HepG2 (cell line): ENCODE measurements around the gene DHCR7. TPM values are rescaled to one million over a fixed set of nuclear protein-coding genes. Genes with fewer than 3 reads are reported as not detected.

Source experiments
- ATAC-seq: fragments of 200-7000 bp; cut with Tn5 transposase; 3 replicates; pipeline ENCODE4 v1.9.1; 2020; ENCODE audit warnings: mild to moderate bottlenecking, moderate library complexity
- BruUV-seq: library from RNA; stranded (reverse); fragments of 400-500 nt; replicated peaks from 2 replicates; lab custom pipeline; 2021; lab: Mats Ljungman, UMichigan
- CTCF ChIA-PET: fragments of 300-600 bp; formaldehyde crosslinking; extraction: SDS; loops from one replicate; lab custom pipeline; 2021; ENCODE audit warnings: low total read pairs, inconsistent platforms, low intra/inter-chr PET ratio; lab: Yijun Ruan, JAX
- POLR2A ChIA-PET: fragments of 350-600 bp; sonication (Branson Sonifier 250); formaldehyde crosslinking; loops from one replicate; lab custom pipeline; 2020; ENCODE audit warnings: antibody characterized with exemption, inconsistent platforms; lab: Yijun Ruan, JAX
- DNase-seq: peaks from one replicate; pipeline ENCODE4 v3.0.0-alpha.2; 2015; ENCODE audit warnings: low spot score
- FAIRE-seq: peaks from 3 replicates; lab custom pipeline; 2011; peaks lifted over from hg19 to GRCh38; lab: Jason Lieb, UNC
- H2AFZ ChIP-seq: one replicate; pipeline ENCODE4 v1.6.1; 2011; ENCODE audit warnings: low read length, inconsistent platforms
- H3K27ac ChIP-seq: fragments of 300-600 bp; 3 replicates; pipeline ENCODE4 v1.8.0; 2011; ENCODE audit warnings: mixed run types, mild to moderate bottlenecking, mixed read lengths, low read length, inconsistent platforms; ENCODE audit not compliant: insufficient read depth; ENCODE audit errors: extremely low read length
- H3K27me3 ChIP-seq, 2 experiments: fragments of 200-600 bp in 1 of 2; 2 replicates in 1 of 2; 3 replicates in 1 of 2; pipeline versions ENCODE4 v1.6.0 to v1.8.0; 2011; ENCODE audit warnings: low read length in 2 of 2, mild to moderate bottlenecking in 2 of 2, moderate library complexity in 2 of 2, inconsistent platforms in 1 of 2; ENCODE audit not compliant: insufficient read depth in 2 of 2, control insufficient read depth in 1 of 2
- H3K36me3 ChIP-seq, 2 experiments: fragments of 200-600 bp in 1 of 2; replicated peaks in 1 of 2; 2 replicates in 1 of 2; 3 replicates in 1 of 2; pipeline versions ENCODE4 v1.5.1 to v1.8.0; 2011; ENCODE audit warnings: low read length in 2 of 2, inconsistent platforms in 1 of 2; ENCODE audit not compliant: insufficient read depth in 2 of 2, control insufficient read depth in 1 of 2
- H3K4me1 ChIP-seq: 2 replicates; pipeline ENCODE4 v1.5.1; 2012; ENCODE audit warnings: low read length, inconsistent platforms; ENCODE audit not compliant: insufficient read depth
- H3K4me2 ChIP-seq: 2 replicates; pipeline ENCODE4 v1.6.0; 2011; ENCODE audit warnings: low read depth, low read length, inconsistent platforms
- H3K4me3 ChIP-seq, 3 experiments: fragments of 200-600 bp in 1 of 3; sonication (generic), shearing (Covaris generic) in 1 of 3; replicated peaks in 1 of 3; 2 replicates each; pipeline ENCODE4 v1.5.1; 2011 to 2016; ENCODE audit warnings: low read length in 3 of 3, inconsistent platforms in 2 of 3, low read depth in 2 of 3, mild to moderate bottlenecking in 2 of 3, control low read depth in 1 of 3, mixed read lengths in 1 of 3; ENCODE audit not compliant: insufficient read depth in 1 of 3
- H3K79me2 ChIP-seq: one replicate; pipeline ENCODE4 v1.6.1; 2011; ENCODE audit warnings: low read length, inconsistent platforms; ENCODE audit not compliant: insufficient read depth
- H3K9ac ChIP-seq: 2 replicates; pipeline ENCODE4 v1.6.0; 2011; ENCODE audit warnings: mild to moderate bottlenecking, low read depth, low read length, inconsistent platforms; ENCODE audit not compliant: insufficient read depth
- H3K9me3 ChIP-seq: 2 replicates; pipeline ENCODE4 v1.5.1; 2012; ENCODE audit warnings: mild to moderate bottlenecking, low read length
- H4K20me1 ChIP-seq: 2 replicates; pipeline ENCODE4 v1.6.0; 2011; ENCODE audit warnings: inconsistent platforms, mild to moderate bottlenecking, low read length, moderate library complexity; ENCODE audit not compliant: insufficient read depth
- IRX3 ChIP-seq: sonication (generic); formaldehyde crosslinking; IDR thresholded peaks from 2 replicates; pipeline ENCODE4 v1.8.1; 2023; ENCODE audit warnings: mild to moderate bottlenecking, low read depth, missing genetic modification reagents, borderline replicate concordance
- ZFP62 ChIP-seq: sonication (generic); formaldehyde crosslinking; IDR thresholded peaks from 2 replicates; pipeline ENCODE4 v1.4.0; 2020; ENCODE audit warnings: missing genetic modification reagents
- ZNF138 ChIP-seq: sonication (generic); formaldehyde crosslinking; IDR thresholded peaks from 2 replicates; pipeline ENCODE4 v1.5.0; 2020; ENCODE audit warnings: mild to moderate bottlenecking, low read depth, missing genetic modification reagents
- ZNF616 ChIP-seq: sonication (generic); formaldehyde crosslinking; IDR thresholded peaks from 2 replicates; pipeline ENCODE4 v1.5.0; 2020; ENCODE audit warnings: low read depth, mild to moderate bottlenecking, missing genetic modification reagents
- ZNF891 ChIP-seq: sonication (generic); formaldehyde crosslinking; IDR thresholded peaks from 2 replicates; pipeline ENCODE4 v1.5.0; 2020; ENCODE audit warnings: mild to moderate bottlenecking, missing genetic modification reagents
- WGBS: methylation state at CpG from one replicate; pipeline ENCODE4 v1.1.6; 2017; ENCODE audit warnings: low lambda C conversion rate; 5-methylcytosine and 5-hydroxymethylcytosine counted together
- in situ Hi-C: cut with HindIII; loops from 2 replicates; pipeline ENCODE4 v1.10.0; 2017; ENCODE audit warnings: low pct_unique_long_range_greater_than_20kb; ENCODE audit not compliant: extremely low pct_ligation_motif_present
- intact Hi-C: fragments of 100-400 bp; cut with micrococcal nuclease; formaldehyde crosslinking; loops from one replicate; pipeline ENCODE4 v1.10.0; 2022; ENCODE audit not compliant: unreplicated experiment
- polyA plus RNA-seq, 8 experiments: library from polyadenylated mRNA; depleted of rRNA in 3 of 8; stranded (reverse) in 7 of 8; unstranded in 1 of 8; fragments of >200 nt; fragmentation: Illumina TruSeq in 4 of 8; extraction: Trizol in 4 of 8; gene quantifications; 2 replicates each; pipeline versions ENCODE4 v1.2.1 to v1.2.3, GENCODE V29; 2011 to 2016; ENCODE audit warnings: low read depth in 4 of 8, missing spikeins in 1 of 8, mixed read lengths in 1 of 8; ENCODE audit not compliant: insufficient read depth in 1 of 8
- total RNA-seq, 5 experiments: library from RNA; depleted of rRNA; stranded (reverse); fragments of >200 nt; fragmentation: Illumina TruSeq; extraction: Trizol; gene quantifications; 2 replicates each; pipeline ENCODE4 v1.2.3, GENCODE V29; 2016; ENCODE audit warnings: low read depth in 1 of 5
- TF ChIP-seq, protein P1 (sequence below): fragments of 450-650 bp; IDR thresholded peaks from 2 replicates; pipeline ENCODE4 v1.6.1; 2017
- TF ChIP-seq, protein P2 (sequence below): sonication (generic); formaldehyde crosslinking; IDR thresholded peaks from 2 replicates; pipeline ENCODE4 v1.8.0; 2022; ENCODE audit warnings: missing genetic modification reagents, low read depth, mild to moderate bottlenecking, borderline replicate concordance
- TF ChIP-seq, protein P3 (sequence below): IDR thresholded peaks from 2 replicates; pipeline ENCODE4 v1.6.1; 2012; ENCODE audit warnings: low read depth, low read length, improper control_type of control experiment
- TF ChIP-seq, protein P4 (sequence below): sonication (generic); formaldehyde crosslinking; IDR thresholded peaks from 2 replicates; pipeline ENCODE4 v1.5.0; 2020; ENCODE audit warnings: mild to moderate bottlenecking, missing genetic modification reagents

The DHCR7 gene
- total and polyA plus RNA-seq, 2 of the 13 experiments (the other 11 are each of a cell fraction or from before 2014, with no cell fraction given), result 96.0 to 143 TPM

DNA sequence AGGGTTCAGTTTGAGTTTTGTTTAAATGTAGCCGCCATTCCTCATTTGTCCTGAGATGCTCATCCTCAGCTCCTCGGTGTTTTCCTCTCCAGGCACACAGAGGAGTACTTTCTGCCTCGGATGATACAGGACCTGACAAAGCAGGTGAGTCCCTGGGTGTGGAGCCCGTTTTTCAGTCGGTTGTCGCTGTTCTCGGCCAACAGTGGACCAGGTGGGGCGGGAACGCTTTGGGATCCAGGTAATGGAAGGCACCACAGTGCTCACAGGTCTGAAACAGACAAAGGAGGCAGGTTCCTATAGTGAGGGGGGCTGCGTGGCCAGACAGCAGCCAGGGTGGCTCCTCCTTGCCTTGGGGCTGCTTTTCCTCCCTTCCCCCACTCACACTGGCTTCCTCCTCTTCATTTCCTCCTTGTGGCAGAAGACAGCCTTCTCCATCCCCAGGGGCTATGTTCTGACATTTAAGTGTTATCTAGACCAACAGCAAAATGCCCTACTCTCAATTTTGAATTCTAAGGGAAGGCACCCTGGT is 24.2 kb upstream of the DHCR7 start (continued):
- TF ChIP-seq, protein P1, sequence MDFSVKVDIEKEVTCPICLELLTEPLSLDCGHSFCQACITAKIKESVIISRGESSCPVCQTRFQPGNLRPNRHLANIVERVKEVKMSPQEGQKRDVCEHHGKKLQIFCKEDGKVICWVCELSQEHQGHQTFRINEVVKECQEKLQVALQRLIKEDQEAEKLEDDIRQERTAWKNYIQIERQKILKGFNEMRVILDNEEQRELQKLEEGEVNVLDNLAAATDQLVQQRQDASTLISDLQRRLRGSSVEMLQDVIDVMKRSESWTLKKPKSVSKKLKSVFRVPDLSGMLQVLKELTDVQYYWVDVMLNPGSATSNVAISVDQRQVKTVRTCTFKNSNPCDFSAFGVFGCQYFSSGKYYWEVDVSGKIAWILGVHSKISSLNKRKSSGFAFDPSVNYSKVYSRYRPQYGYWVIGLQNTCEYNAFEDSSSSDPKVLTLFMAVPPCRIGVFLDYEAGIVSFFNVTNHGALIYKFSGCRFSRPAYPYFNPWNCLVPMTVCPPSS, result no peak
- TF ChIP-seq IRX3 (CRISPR knock-in tag), result no peak
- TF ChIP-seq, protein P2, sequence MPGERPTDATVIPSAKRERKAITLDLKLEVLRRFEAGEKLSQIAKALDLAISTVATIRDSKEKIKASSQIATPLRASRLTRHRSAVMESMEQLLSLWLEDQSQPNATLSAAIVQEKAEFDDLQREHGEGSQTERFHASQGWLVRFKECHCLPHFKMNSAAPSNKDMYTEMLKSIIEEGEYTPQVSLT (CRISPR knock-in tag), result no peak
- TF ChIP-seq, protein P3, sequence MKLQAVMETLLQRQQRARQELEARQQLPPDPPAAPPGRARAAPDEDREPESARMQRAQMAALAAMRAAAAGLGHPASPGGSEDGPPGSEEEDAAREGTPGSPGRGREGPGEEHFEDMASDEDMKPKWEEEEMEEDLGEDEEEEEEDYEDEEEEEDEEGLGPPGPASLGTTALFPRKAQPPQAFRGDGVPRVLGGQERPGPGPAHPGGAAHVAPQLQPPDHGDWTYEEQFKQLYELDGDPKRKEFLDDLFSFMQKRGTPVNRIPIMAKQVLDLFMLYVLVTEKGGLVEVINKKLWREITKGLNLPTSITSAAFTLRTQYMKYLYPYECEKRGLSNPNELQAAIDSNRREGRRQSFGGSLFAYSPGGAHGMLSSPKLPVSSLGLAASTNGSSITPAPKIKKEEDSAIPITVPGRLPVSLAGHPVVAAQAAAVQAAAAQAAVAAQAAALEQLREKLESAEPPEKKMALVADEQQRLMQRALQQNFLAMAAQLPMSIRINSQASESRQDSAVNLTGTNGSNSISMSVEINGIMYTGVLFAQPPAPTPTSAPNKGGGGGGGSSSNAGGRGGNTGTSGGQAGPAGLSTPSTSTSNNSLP, result no peak

DNA sequence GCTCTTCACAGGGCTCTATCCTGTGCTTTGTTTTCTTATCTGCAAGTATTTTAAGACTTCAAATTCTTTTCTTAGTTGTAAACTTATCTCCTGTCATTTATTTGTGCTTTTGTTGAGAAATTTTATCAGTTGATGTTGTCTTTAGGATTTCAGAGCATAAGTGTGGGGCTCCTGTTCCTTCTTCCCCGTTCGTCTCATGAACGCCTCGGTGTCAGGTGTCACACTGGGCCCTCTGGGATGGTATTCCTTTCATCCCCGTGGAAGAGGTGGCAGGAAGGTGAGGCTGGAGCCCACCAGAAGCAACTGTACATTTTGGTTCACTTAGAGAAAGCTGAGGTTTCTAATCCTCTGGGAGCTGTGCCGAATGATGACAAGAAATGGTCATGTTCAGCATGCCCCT is 22.8 kb upstream of the DHCR7 start:
- FAIRE-seq, result no peak
- POLR2A ChIA-PET, result no interaction called here
- DNase-seq, result no peak

More for the DNA sequence above, 22.8 kb upstream of the DHCR7 start:
- ATAC-seq, result no peak
- H3K4me1 ChIP-seq, result no peaks in the 10 kb centered on the region
- H3K4me3 ChIP-seq, result no peak overlapping the region
- H3K27me3 ChIP-seq, result no peaks in the 10 kb centered on the region
- 72% methylated on average over 6 of the region's 6 CpGs for WGBS
- peaks cover 4% of the 10 kb centered on the region; the same call in 1 of the 2 replicates for H3K9me3 ChIP-seq
- intact Hi-C loops, result no loop called here
- TF ChIP-seq ZNF891 (no peak), ZNF616 (no peak), ZNF138 (no peak), ZFP62 (CRISPR knock-in tag) (no peak)
- TF ChIP-seq, protein P3, result no peak
- TF ChIP-seq, protein P4, sequence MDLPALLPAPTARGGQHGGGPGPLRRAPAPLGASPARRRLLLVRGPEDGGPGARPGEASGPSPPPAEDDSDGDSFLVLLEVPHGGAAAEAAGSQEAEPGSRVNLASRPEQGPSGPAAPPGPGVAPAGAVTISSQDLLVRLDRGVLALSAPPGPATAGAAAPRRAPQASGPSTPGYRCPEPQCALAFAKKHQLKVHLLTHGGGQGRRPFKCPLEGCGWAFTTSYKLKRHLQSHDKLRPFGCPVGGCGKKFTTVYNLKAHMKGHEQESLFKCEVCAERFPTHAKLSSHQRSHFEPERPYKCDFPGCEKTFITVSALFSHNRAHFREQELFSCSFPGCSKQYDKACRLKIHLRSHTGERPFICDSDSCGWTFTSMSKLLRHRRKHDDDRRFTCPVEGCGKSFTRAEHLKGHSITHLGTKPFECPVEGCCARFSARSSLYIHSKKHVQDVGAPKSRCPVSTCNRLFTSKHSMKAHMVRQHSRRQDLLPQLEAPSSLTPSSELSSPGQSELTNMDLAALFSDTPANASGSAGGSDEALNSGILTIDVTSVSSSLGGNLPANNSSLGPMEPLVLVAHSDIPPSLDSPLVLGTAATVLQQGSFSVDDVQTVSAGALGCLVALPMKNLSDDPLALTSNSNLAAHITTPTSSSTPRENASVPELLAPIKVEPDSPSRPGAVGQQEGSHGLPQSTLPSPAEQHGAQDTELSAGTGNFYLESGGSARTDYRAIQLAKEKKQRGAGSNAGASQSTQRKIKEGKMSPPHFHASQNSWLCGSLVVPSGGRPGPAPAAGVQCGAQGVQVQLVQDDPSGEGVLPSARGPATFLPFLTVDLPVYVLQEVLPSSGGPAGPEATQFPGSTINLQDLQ (CRISPR knock-in tag), result no peak
- TF ChIP-seq, all 625 proteins: peak for 0
- Histone ChIP-seq H3K79me2 (no peaks in the 10 kb centered on the region), H3K4me2 (no peak overlapping the region), H4K20me1 (no peaks in the 10 kb centered on the region), H3K9ac (no peak overlapping the region), H3K36me3 (peaks cover 23 to 44% of the 10 kb centered on the region in 2 experiments; a peak in 4 of 5 replicates), H2AFZ (no peak overlapping the region), H3K27ac (no peak overlapping the region)
- BruUV-seq, result no TSS peak
- CTCF ChIA-PET, result no interaction called here
- in situ Hi-C loops, result no loop called here
